OCI-LY3 (cell line): ENCODE results near the gene ARG2.

Experiments used
- CTCF ChIP-seq: fragments of 200-600, 300-600 bp; sonication (generic); IDR thresholded peaks from 2 replicates; pipeline ENCODE4 v1.5.1; 2014; ENCODE audit warnings: antibody characterized with exemption, low read length, low read depth
- EZH2phosphoT487 ChIP-seq: fragments of 200-600 bp; shearing (Covaris generic); IDR thresholded peaks from 2 replicates; pipeline ENCODE4 v1.6.1; 2018; ENCODE audit warnings: antibody characterized with exemption, mixed run types, low read depth

GRCh38 chr14:67668559-67668958 lies 48.8 kb downstream of the ARG2 start:
- TF ChIP-seq CTCF (no peak), EZH2phosphoT487 (no peak)
